ENCODE results near the gene TMEM119. TPM values are rescaled to one million over a fixed set of nuclear protein-coding genes. Genes with fewer than 3 reads are reported as not detected.

The TMEM119 gene
- total RNA-seq, 4 donors from 2014 or later, result 2.3 to 5.9 (median 4.5) TPM

- peaks cover 0 to 16% (median 0%) of the 10 kb centered on the region in 3 donors for H3K4me1 ChIP-seq
- H3K27me3 ChIP-seq, result peaks cover 12% of the 10 kb centered on the region
- H3K36me3 ChIP-seq, result no peaks in the 10 kb centered on the region
- TF ChIP-seq POLR2AphosphoS5 (IDR thresholded peaks at IDR 0.05), result no peak
- no peak for TF ChIP-seq EP300 (IDR thresholded peaks at IDR 0.05)
- TF ChIP-seq POLR2A (IDR thresholded peaks at IDR 0.05), result no peak
- TF ChIP-seq CTCF (IDR thresholded peaks at IDR 0.05), result no peak
- no peak overlapping the region for H3K27ac ChIP-seq
- no peak for ATAC-seq
- no peak overlapping the region for H3K4me3 ChIP-seq
- no peaks in the 10 kb centered on the region for H3K9me3 ChIP-seq
- 67 to 95% methylated on average over 3 to 7 of the region's 10 CpGs for WGBS, 2 donors (ENCODE audit: low coverage in 1 of 2)
These were observed 10.2 kb upstream of the TMEM119 start for GRCh38 chr12:108607981-108608600.

GRCh38 chr12:108606492-108606891, 8.6 kb upstream of the TMEM119 start:
- no peaks in the 10 kb centered on the region for H3K9me3 ChIP-seq
- WGBS, 2 donors (ENCODE audit: low coverage in 1 of 2), result 40% methylated on average over 1 of the region's 9 CpGs; no CpG with 5 or more reads in 1 of the 2 donors
- H3K4me1 ChIP-seq, result peaks cover 0 to 16% (median 0%) of the 10 kb centered on the region in 3 donors
- H3K36me3 ChIP-seq, result no peaks in the 10 kb centered on the region
- H3K4me3 ChIP-seq, result no peak overlapping the region
- TF ChIP-seq POLR2AphosphoS5 (IDR thresholded peaks at IDR 0.05), result no peak
- TF ChIP-seq CTCF (IDR thresholded peaks at IDR 0.05), result no peak
- TF ChIP-seq POLR2A (IDR thresholded peaks at IDR 0.05), result no peak
- no peak for TF ChIP-seq EP300 (IDR thresholded peaks at IDR 0.05)
- ATAC-seq, result no peak
- peaks cover 12% of the 10 kb centered on the region for H3K27me3 ChIP-seq
- H3K27ac ChIP-seq, result no peak overlapping the region

GRCh38 chr12:108605690-108606406, 8.0 kb upstream of the TMEM119 start:
- Histone ChIP-seq H3K27me3 (peaks cover 12% of the 10 kb centered on the region), H3K27ac (no peak overlapping the region), H3K9me3 (no peaks in the 10 kb centered on the region), H3K36me3 (no peaks in the 10 kb centered on the region), H3K4me3 (no peak overlapping the region), H3K4me1 (peaks cover 0 to 16% (median 0%) of the 10 kb centered on the region in 3 donors)
- ATAC-seq, result no peak
- WGBS, 2 donors (ENCODE audit: low coverage in 1 of 2), result 92 to 96% methylated on average over 4 of the region's 4 CpGs
- no peak for TF ChIP-seq POLR2A (IDR thresholded peaks at IDR 0.05)
- no peak for TF ChIP-seq CTCF (IDR thresholded peaks at IDR 0.05)
- TF ChIP-seq EP300 (IDR thresholded peaks at IDR 0.05), result no peak
- no peak for TF ChIP-seq POLR2AphosphoS5 (IDR thresholded peaks at IDR 0.05)

GRCh38 chr12:108605000-108605689, 7.3 kb upstream of the TMEM119 start:
- WGBS, 2 donors (ENCODE audit: low coverage in 1 of 2), result 46 to 54% methylated on average over 3 of the region's 3 CpGs
- no peak for TF ChIP-seq EP300 (IDR thresholded peaks at IDR 0.05)
- H3K9me3 ChIP-seq, result no peaks in the 10 kb centered on the region
- H3K4me3 ChIP-seq, result no peak overlapping the region
- no peak for ATAC-seq
- H3K36me3 ChIP-seq, result no peaks in the 10 kb centered on the region
- peaks cover 12% of the 10 kb centered on the region for H3K27me3 ChIP-seq
- no peak overlapping the region for H3K27ac ChIP-seq
- peaks cover 0 to 16% (median 0%) of the 10 kb centered on the region in 3 donors for H3K4me1 ChIP-seq

GRCh38 chr12:108604208-108604941, 6.5 kb upstream of the TMEM119 start:
- no peak overlapping the region for H3K27ac ChIP-seq
- H3K36me3 ChIP-seq, result no peaks in the 10 kb centered on the region
- no peak overlapping the region for H3K4me3 ChIP-seq
- TF ChIP-seq EP300 (IDR thresholded peaks at IDR 0.05), result no peak
- no peak for TF ChIP-seq CTCF (IDR thresholded peaks at IDR 0.05)
- no peak for TF ChIP-seq POLR2A (IDR thresholded peaks at IDR 0.05)
- no peak for TF ChIP-seq POLR2AphosphoS5 (IDR thresholded peaks at IDR 0.05)
- ATAC-seq, result no peak
- WGBS, 2 donors (ENCODE audit: low coverage in 1 of 2), result 41 to 53% methylated on average over 11 to 12 of the region's 14 CpGs
- peaks cover 12% of the 10 kb centered on the region for H3K27me3 ChIP-seq
- peaks cover 0 to 9% (median 0%) of the 10 kb centered on the region in 3 donors for H3K4me1 ChIP-seq
- no peaks in the 10 kb centered on the region for H3K9me3 ChIP-seq
